Suprapubic skin (tissue), 3 donors: Measurements from ENCODE around the gene RAPGEF5.

Experiments
- CTCF ChIP-seq, 2 donors: fragments of 200-600 bp in 1 of 2; fragments of 450-650 bp in 1 of 2; sonication (generic) in 1 of 2; IDR thresholded peaks; one replicate each; pipeline ENCODE4 v1.5.1; 2016 to 2019; ENCODE audit warnings: antibody characterized with exemption in 2 of 2, mild to moderate bottlenecking in 1 of 2, moderate library complexity in 1 of 2
- POLR2A ChIP-seq, 2 donors: fragments of 450-650 bp; IDR thresholded peaks; one replicate each; pipeline ENCODE4 v1.6.1; 2017; ENCODE audit warnings: antibody characterized with exemption in 2 of 2, mild to moderate bottlenecking in 2 of 2, moderate library complexity in 2 of 2

GRCh38 chr7:22402250-22402649 lies 45.3 kb upstream of the RAPGEF5 start:
- TF ChIP-seq CTCF (IDR thresholded peaks at IDR 0.05): no peak
- TF ChIP-seq POLR2A (IDR thresholded peaks at IDR 0.05): no peak
